HG03066 (cell line): ENCODE measurements around the gene CNTNAP2.

Experiments used
- ATAC-seq: cut with Tn5 transposase; IDR thresholded peaks from one replicate; pipeline ENCODE4 v1.9.1; 2021; ENCODE audit warnings: low read depth; ENCODE audit not compliant: unreplicated experiment

CNTNAP2 gene

GRCh38 chr7:146414373-146414772, 297.8 kb downstream of the CNTNAP2 start:
- ATAC-seq = no peak

- ATAC-seq = no peak
These were observed 298.3 kb downstream of the CNTNAP2 start for GRCh38 chr7:146414937-146415336.

DNA sequence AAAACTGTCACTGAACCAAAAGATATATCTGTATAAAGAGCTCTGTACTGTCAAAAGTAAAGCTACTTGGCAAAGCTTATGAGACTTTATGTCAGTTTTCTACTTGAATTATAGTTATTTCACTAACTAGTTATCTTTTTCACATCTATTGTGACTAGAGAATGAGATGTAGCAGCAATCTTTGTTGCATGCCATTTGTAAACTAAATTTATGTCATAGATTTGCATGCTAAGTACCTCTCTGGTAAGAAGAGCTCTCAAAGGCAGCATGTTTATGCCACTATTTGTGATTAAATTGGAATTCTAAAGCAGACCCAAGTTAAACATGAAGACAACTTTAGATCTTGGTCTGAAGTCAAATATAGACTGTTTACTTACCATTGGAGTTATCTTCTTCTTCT, 300.6 kb downstream of the CNTNAP2 start:
- no peak for ATAC-seq

GRCh38 chr7:146423446-146423845, 306.8 kb downstream of the CNTNAP2 start:
- ATAC-seq = no peak

GRCh38 chr7:146424084-146424483, 307.5 kb downstream of the CNTNAP2 start:
- no peak for ATAC-seq

GRCh38 chr7:146433501-146433900, 316.9 kb downstream of the CNTNAP2 start:
- ATAC-seq = no peak

DNA sequence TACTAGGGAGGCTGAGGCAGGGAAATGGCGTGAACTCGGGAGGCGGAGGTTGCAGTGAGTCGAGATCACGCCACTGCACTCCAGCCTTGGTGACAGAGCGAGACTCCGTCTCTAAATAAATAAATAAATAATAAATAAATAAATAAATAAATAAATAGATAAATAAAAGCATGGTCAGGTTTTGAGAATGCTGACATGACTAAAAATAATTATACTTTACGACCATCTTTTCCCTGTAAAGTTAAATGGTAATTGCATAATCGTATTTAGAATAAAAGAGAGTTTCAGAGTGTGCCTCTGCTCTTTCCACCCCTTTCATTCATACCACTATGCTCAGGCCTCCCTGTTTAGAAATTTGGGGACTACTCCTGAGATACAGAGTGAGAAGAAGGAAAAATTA, 326.5 kb downstream of the CNTNAP2 start:
- ATAC-seq = no peak

DNA sequence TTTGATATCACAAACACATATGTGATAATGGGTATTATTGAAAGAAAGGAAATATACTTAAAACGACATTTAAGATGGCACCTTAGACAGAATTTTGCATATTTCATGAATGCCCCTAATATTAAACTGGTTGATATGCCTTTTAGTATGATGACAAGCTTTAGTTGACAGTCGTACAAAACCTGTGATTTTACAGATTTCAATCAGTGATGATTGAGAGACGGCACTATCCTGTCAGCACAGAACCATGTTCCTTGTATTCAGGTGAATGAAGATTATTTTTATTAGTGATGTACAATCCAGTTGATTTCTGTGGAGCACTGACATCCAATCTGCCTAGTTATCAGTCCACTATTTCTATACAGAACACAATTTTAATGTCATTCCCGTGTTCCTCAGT, 333.0 kb downstream of the CNTNAP2 start:
- no peak for ATAC-seq

GRCh38 chr7:146455091-146455655, 338.6 kb downstream of the CNTNAP2 start:
- ATAC-seq = no peak

- no peak for ATAC-seq
These were observed 362.4 kb downstream of the CNTNAP2 start for GRCh38 chr7:146479040-146479439.

DNA sequence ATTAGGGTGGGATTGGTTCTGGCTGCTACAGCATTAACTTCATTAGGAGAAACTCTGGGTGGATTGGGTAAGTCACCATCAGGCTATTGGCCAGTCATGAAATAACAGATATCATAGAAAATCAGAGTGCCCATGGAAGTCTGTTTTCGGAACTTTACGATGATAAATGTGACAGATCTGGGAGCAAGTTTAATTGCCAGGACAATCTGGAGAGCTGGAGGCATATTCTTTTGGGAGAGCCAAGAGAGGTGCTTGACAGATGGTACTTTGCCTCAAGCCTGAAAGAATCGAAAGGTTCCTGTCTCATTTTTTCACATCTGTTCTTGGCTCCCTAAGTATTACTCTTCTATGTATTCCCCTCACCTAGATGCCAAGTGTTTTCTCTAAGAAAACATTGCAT, 369.9 kb downstream of the CNTNAP2 start:
- ATAC-seq = no peak

DNA sequence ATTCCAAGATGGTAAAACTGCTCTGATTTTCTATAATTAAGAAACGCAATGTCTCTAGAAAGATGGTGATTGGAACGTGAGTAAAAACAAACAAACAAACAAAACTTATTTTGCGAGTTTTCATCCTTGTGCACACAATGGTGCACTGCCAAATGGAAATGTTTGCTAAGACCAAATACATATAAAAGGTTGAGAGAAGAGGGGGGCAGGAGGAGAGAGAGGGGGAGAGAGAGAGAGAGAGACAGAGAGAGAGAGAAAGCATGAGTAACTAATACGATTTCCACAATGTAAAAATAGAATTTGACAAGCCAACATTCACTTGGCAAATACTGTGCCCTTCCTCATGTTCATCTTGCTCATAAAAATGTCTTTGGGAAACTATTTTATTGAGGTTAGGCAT, 375.4 kb downstream of the CNTNAP2 start:
- no peak for ATAC-seq

GRCh38 chr7:146494952-146495596, 378.5 kb downstream of the CNTNAP2 start:
- no peak for ATAC-seq

DNA sequence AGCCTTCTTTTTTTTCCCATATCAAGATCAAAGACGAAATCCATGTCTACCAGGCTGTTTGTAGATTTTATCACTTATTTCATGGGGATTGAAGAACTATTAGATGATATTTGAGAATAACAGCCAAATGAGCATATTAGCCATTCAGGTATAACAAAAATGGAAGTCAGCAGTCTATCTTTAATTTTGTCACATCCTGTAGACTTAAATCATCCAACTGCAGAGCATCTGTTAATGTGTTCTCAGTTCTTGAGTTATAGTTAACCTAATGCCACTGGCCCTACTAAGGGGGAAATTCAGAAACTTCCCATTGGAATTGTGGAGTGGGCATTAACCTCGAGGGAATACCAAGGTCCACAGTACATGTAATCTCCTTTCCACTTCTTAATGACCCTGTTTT, 380.1 kb downstream of the CNTNAP2 start:
- no peak for ATAC-seq

DNA sequence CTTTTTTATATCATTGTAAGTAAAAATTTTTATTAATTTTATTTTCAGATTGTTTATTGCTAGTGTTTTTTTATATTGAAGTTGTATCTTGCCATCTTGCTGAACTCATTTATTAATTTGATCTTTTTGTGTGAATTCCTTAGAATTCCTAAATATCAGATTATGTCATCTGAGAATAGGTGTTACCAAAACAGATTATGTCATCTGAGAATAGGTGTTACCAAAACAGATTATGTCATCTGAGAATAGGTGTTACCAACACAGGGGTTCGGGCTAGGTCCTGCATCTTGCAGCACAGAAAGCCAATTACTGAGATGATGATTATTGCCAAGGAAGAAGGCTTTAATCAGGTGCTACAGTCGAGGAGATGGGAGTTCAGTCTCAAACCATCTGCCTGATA, 383.4 kb downstream of the CNTNAP2 start:
- ATAC-seq = no peak

- ATAC-seq = no peak
These were observed 387.2 kb downstream of the CNTNAP2 start for GRCh38 chr7:146503844-146504243.

- no peak for ATAC-seq
These were observed 393.6 kb downstream of the CNTNAP2 start for GRCh38 chr7:146510088-146510680.

- no peak for ATAC-seq
These were observed 397.7 kb downstream of the CNTNAP2 start for GRCh38 chr7:146514304-146514703.

DNA sequence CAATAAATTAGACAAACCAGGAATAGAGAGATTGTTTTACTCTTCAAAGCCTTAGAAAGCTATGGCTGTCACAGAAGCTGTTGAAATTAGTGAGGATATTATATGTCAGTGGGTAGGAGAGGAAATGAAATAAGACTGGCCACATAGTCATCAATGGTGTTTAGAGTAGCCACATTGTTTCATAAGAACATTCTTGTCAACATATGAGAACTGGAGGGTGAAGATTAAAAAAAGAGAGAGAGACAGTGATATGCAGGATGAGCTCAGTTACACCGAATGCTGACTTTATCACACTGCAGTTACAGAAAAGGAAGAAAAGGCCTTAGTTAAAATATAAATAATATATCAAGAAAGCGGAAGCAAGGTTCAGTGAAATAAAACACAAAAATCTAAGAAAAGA, 412.0 kb downstream of the CNTNAP2 start:
- ATAC-seq = no peak

DNA sequence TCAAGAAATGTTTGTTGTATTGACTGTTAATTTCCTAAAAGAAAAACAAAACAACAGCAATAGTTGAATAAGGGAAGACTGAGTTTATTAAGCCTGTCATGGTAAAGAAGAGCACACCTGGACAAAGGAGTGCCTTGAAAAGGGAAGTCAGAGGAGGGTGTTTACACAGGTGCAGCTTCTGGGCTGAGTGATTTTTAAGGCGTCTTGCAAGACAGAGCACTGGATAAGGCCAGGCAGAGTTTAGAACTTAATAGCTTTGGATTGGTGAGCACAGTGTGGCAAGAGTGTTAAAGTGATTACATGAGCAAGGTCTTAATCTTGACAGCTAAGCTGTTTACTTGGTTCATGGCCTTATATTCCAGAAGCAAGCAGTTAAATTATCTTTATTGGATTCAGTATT, 423.2 kb downstream of the CNTNAP2 start:
- ATAC-seq = no peak

DNA sequence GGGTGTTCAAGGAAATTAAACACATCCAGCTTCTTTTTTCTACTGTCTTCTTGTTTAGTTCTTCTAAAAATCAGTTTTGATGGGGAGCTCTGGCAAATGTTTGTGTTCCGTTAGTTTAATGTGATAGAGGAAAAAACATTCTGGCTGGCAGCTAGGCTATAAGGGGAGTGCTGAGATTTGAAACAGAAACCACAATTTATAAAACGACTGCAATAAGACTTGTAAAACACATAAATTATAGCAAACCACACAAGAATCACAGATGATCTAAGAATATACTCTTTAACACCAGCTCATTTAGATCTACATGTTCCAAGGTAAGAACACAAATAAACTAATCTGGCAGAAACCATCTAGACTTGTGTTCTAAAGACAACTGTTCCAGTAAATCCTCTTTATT, 425.5 kb downstream of the CNTNAP2 start:
- no peak for ATAC-seq

GRCh38 chr7:146544748-146545147, 428.1 kb downstream of the CNTNAP2 start:
- no peak for ATAC-seq
